GM19193 (cell line): Measurements from ENCODE around the gene GPX4.

Experiments used
- POLR2A ChIP-seq: IDR thresholded peaks from 4 replicates; pipeline ENCODE4 v1.6.1; 2011; ENCODE audit not compliant: insufficient read depth, insufficient read length; ENCODE audit errors: extremely low read depth

The GPX4 gene

GRCh38 chr19:1110809-1111640, 7.2 kb downstream of the GPX4 start:
- no peak for TF ChIP-seq POLR2A

- no peak for TF ChIP-seq POLR2A
These were observed 8.0 kb downstream of the GPX4 start for GRCh38 chr19:1111641-1112267.

DNA sequence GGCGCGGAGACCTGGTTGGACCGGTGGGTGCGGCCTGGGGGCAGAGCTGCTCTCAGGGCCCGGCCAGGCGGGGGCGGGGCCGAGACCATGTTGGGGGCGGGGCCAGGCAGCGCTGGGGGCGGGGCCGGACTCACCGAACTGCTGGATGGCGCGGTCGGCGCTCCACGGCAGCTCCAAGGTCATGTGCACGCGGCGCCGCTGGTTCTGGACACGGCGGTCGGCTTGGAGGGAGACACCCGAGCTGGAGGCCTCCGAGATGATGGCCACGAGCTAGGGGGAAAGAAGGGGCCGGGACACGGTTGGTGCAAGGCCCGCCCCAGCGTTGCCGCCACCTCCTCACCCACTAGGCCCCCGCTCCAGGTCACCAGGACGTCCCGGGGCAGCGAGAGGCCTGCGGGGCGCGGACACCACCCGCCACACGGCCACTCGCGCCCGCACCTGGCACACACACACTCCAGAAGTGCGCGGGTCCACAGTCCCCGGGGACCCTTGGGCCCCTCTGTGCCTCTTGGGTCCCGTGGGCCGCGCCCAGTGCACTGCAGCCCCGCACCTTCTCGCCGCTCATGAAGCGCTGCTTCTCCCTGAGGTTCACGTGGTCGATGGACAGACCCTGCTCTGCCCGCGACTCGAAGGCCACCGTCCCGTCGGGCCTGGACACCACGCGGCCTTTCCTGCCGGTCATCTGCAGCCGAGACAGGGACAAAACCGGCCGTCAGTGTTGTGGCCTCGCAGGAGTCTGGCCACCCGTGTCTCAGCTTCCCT, 8.7 kb downstream of the GPX4 start:
- TF ChIP-seq POLR2A = no peak

- TF ChIP-seq POLR2A = no peak
These were observed 9.5 kb downstream of the GPX4 start for GRCh38 chr19:1113030-1113985.

GRCh38 chr19:1113986-1114483, 10.2 kb downstream of the GPX4 start:
- peak; percentile 5 for TF ChIP-seq POLR2A

- TF ChIP-seq POLR2A = no peak
These were observed 12.0 kb downstream of the GPX4 start for GRCh38 chr19:1115646-1116420.

DNA sequence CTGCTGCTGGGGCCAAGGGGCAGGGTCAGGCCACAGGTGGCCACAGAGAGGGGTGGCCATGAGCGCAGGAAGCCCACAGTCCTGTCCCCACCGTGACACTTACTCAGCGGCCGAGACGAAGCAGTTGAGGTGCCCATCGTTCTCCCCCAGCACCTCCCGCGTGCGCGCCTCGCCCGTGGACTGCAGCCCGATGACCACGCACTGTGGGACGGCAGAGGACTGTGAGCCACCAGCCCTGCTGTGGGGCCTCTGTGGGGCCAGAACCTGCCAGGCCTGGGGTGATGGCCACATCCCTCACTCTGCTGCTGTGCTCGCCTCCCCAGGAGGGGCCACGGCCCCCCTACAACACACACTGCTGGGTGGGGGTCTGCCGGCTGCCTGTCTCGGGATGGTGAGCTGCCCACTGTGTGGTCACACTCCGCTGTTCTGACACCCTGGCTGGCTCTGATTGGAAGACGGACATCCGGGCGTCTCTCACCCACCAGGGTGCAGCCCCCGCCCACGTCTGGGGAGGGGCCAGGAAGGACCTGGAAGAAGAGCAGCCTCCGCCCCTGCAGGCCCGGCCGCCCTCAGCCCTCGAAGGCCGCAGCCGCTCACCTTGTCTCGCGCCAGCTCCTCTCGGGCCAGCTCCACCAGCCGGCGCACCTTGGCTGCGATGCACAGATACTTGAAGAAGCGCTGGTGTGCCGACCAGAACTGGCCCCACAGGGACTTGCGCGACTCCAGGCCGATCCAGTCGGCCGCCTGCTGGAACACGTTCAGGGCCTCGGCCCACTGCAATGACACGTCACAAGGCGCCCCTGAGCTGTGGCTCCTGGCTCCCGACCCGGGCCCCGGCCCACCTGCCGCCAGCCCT, 13.2 kb downstream of the GPX4 start:
- TF ChIP-seq POLR2A = no peak

- TF ChIP-seq POLR2A = no peak
These were observed 13.9 kb downstream of the GPX4 start for GRCh38 chr19:1117654-1118053.

DNA sequence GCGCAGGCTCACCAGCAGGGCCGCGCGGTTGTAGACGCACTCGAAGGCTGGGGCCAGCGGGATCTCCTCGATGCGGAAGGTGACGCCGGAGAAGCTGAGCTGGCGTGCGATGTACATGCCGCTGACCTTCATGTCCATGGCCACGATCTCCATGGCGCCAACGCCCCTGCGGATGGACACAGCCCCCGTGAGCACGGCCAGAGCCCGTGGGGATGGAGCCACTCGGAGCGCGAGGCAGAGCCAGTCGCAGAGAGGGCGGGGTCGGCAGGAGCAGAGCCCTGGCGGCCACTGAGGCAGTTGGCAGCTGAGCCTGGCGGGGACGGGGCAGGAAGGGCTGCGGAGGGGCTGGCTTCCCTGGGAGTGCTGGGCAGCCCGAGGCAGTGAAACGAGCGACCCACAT, 15.2 kb downstream of the GPX4 start:
- no peak for TF ChIP-seq POLR2A

- TF ChIP-seq POLR2A = no peak
These were observed 15.9 kb downstream of the GPX4 start for GRCh38 chr19:1119475-1120217.

- no peak for TF ChIP-seq POLR2A
These were observed 17.6 kb downstream of the GPX4 start for GRCh38 chr19:1121395-1121794.
